Measurements from ENCODE around the gene EGFL7.

GRCh38 chr9:136656795-136657611 is 5.7 kb upstream of the EGFL7 start:
- no peak for TF ChIP-seq POLR2A (IDR thresholded peaks at IDR 0.05)
- TF ChIP-seq, protein P1, sequence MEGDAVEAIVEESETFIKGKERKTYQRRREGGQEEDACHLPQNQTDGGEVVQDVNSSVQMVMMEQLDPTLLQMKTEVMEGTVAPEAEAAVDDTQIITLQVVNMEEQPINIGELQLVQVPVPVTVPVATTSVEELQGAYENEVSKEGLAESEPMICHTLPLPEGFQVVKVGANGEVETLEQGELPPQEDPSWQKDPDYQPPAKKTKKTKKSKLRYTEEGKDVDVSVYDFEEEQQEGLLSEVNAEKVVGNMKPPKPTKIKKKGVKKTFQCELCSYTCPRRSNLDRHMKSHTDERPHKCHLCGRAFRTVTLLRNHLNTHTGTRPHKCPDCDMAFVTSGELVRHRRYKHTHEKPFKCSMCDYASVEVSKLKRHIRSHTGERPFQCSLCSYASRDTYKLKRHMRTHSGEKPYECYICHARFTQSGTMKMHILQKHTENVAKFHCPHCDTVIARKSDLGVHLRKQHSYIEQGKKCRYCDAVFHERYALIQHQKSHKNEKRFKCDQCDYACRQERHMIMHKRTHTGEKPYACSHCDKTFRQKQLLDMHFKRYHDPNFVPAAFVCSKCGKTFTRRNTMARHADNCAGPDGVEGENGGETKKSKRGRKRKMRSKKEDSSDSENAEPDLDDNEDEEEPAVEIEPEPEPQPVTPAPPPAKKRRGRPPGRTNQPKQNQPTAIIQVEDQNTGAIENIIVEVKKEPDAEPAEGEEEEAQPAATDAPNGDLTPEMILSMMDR (IDR thresholded peaks at IDR 0.05) = no peak

Data from ovary (tissue), 3 donors.